ENCODE data around the gene CCK.

CCK gene

DNA sequence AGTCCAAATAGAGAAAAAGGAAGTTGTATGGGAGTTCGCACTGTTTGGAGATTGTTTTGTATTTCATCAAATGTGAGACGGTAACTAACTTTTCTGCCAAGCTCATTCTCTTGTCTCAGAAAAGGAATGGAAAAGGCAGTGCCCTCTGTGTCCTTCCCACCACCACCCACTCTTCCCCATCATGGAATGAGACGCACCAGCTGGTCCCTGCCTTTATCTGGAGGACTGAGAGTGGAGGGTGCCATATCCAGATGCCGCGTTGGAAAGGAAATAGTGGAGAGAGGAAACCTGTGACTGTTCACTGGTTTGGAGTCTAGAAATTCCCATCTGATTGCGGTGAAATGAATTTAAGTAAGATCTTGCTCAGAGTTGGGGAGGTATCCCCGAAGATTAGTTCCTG lies 3.7 kb upstream of the CCK start:
- DNase-seq, result no peak

DNA sequence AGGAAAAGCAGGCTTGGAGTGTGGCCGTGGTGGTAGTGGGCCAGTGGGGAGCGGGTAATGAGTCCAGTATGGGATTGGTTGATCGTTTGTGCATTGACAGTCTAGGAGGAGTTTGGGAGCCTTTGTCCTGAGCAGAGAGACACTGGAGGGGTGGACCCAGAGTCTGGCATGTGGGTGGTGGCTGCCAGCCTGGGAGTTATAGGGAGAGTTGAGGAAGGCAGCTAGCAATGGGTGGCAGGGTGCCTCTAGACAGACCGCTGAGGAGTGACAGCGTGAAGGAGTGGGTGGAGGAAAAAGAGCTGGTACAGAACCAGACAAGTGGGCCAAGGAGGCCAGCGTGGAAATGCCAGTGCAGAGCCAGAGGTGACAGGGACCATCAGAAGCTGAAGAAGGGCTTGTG lies 1.9 kb upstream of the CCK start:
- no peak for DNase-seq

DNA sequence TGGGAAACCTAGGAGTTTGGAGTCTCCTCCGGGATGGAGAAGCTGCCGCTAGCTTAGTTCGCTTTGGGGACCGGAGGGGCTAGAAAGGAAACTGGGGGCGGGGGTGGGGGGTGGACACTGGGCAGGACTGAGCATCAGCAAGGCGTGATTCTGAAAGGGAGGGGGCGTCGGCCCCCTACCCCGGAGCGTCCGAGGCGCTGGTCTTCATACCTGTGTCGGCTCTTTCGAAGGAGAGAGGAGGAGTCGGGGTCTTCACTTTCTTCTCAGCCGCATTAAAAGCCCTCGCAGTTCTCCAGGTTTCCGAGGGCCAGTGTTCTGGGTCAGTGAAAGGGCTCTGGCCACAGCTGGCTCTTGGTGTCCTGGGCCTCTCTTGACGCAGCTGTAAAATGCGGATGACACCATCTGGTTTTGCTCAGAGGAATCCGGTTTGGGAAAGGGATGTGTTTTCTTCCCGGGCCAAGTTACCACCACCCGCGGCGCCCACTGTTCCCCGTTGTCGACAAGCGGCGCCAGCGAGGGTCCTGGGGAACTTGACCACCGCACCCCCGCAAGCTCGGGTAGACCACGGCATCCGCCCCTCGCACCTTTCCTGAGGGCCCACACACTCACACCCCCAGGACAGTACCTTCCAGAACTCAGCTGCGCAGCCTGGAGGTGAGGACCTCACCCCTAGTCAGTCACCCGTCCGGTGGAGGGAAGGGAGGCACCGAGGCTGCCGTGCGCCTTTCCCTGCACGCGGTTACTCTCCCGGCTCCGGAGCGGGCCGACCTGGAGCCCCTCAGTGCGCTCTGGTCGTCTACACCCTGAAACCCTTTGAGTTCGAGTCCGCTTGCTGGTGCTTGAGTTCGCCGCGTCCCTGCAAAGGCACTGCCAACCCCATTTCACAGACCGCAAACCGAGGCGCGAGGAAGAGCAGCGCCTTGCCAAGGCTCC lies 660 bp downstream of the CCK start:
- peak; percentile 35 for DNase-seq

DNA sequence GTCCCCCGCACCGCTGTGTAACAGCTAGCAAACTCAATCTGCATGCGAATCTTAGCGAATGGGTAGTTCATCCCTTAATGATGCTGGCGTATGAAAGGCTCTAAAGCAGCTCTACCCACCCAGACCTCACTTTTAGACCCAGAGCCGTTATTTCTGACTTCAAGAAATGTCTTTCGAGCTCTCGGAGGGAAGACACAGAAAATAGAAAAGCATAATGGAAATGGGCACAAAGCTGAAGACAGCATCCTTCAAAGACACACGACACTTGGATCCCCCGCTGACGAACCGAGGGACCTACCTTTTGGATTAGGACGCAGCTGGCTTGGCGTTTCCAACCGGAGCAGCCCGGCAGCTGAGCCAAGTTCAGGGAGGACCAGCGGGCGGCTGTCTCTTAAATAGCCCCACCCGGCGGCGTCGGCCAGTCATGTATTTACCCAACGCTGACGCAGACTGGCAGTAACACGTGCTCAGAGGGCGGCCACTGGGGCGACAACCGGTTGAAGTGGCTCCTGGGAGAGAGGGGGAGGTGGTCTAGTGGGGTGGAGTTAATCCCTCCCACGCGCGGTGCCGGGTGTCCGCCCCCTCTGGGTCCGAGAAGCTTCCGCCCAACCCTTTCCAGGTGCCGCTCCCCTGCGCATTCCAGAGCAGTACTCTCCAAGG lies 1.5 kb downstream of the CCK start:
- DNase-seq, result peak; percentile 23

DNA sequence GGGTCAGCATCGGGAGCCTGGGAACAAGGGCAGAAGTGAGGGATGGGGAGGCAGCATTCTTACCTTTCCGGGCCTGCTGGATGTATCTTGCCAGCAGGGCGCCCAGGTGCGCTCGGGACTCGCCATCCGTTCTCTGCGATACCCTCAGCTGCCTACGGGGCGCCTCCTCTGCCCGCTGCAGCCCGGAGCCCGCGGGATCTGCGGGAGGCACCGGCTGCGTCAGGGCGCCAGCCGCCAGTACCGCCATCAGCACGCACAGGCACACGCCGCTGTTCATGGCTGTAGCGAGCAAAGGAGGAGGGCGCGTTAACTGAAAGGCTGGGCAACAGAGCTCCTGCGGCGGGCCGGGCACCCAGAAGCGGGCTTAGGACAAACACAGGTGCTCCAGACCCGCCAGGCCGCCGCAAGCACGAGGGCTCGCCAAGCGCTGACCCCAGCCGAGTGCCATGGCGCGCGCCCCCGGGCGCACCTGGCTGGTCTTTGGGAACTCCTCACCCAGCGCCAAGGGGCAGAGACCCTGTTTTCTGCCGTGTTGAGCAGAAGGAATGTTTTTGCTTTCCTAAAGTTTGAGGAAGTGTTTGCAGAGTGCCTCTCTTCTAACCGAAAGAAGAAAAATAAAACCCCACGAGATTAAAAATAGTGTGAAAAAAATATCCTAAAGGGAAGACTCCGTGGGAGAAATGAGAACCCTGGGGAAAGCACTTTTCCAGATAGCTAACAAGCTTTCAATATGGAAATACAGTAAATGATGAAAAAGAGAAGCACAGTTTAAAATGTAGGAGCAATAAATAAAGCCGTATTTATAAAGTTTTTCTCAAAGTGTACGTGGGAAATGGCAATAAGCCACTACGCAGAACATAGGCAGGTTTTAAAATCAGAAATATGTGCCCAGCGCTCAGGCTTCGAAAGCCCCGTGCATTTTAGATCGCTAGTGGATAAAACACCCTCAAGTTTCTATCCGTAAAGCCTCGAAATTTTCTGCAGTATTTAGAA lies 2.3 kb downstream of the CCK start:
- peak; percentile 47 for DNase-seq

DNA sequence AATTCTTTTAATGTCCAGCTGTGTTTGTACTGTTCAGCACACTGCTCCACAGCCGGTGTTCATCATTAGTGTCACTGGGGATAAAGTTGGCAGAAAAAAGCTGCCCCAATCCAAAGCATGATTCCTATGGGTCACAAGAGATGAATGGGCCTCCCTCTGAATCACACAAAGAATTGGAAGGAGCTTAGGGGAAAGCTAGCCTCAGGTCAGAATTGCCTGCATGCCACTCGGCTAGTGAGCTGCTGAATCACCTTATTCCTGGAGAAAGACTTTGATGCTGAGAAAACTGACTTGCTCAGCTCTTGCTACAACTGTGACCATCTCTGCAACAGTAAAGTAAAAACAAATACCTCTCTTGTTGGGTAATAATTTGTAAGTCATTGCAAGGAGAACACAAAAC lies 3.5 kb downstream of the CCK start:
- DNase-seq, result no peak

DNA sequence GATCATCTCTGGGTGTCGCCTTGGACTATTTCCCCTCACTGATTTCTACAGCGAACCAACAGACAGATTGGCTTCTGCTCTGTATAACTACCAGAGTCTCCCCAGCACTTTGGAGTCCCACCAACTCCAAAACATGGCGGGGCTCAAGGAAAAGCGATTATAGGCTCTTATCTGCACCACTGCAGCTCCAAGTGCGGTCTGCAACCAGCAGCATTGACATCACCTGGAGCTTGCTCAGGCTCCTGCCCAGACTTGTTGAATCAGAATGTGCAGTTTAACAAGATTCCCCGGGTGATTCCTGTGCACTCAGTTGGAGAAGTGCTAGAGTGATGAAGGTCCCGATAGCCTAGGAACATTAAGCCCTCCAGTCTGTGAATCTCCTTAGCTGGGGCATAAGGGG lies 9.0 kb downstream of the CCK start:
- no peak for DNase-seq

DNA sequence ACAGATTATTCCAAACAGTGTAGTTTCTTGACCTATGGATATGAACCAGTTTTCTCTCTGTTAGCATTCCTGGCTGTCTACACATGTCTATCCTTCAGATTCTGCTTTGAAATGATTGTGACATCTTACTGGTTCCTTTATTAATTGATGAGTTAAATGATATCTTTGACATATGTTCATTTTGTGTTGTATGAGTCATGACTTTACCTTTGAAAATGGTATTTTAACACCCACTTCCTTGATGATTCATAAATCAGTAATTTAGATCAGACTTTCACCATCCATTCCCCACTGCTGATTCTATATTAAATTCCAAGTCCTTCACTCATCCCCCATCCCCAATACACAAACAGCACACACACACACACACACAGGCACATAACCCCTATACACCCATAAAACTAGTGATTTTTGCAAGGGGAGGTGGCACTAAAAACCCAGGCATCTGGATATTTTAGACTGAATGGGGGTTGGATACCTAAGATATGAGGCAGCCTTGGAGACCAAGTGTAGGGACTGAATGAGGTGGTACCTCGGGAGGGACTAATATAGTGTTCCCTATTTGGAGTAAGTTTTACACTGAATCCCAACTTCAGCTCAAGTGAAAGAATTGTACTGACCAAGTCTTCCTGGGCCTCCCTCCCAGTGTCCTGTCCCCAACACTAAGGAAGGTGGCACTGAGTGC lies 9.7 kb downstream of the CCK start:
- no peak for DNase-seq

DNA sequence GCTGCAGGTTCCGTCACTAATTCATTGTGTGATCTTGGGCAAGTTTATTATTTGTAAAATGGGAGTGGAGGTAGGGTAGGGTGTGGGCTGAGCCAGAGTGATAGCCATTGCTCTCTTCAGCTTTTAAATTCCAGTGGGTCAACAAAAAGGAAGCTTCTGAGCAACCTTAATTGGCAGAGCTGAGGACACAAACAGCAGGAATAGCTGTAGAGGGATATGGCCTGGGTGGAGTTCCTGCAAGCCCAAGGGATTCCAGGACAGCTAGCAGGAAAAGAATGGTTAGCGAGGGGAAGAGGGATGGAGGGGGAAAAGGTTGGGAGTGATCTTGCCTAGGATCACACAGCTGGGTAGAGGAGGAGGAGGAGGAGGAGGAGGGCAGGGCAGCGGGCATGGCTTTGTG lies 11.4 kb downstream of the CCK start:
- DNase-seq, result no peak

DNA sequence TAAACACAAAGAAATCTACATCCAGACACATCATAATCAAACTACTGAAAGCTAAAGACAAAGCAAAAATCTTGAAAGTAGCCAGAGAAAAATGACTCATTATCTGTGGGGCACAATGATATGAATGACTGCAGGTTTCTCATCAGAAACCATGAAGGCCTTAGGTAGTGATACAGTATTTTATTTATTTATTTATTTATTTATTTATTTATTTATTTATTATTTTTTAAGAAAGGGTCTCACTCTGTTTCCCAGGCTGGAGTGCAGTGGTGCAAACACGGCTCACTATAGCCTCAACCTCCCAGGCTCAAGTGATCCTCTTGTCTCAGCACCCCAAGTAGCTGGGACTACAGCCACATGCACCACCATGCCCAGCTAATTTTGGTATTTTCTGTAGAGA lies 15.2 kb downstream of the CCK start:
- no peak for DNase-seq

DNA sequence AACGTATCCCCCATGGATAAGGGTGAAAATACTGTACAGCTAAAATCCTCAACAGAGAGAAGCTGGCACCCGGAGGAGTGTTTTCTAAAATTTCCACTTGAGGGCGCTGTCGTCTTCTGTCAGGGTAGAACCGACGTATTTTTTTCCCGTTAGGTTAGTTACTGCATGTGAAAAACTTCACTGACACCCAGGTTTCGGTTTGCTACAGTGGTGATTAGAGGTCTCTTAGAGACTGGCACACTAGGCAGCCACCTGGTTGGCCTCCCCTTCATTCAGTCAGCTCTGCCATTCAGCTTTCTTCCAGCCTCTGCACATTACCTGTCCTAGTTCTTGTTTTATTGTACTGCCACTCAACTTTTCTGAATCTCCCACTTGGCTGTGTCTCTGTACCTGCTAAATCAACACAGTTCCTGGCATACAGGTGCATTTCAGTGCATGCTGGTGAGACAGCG lies 18.4 kb downstream of the CCK start:
- DNase-seq, result peak; percentile 42

DNA sequence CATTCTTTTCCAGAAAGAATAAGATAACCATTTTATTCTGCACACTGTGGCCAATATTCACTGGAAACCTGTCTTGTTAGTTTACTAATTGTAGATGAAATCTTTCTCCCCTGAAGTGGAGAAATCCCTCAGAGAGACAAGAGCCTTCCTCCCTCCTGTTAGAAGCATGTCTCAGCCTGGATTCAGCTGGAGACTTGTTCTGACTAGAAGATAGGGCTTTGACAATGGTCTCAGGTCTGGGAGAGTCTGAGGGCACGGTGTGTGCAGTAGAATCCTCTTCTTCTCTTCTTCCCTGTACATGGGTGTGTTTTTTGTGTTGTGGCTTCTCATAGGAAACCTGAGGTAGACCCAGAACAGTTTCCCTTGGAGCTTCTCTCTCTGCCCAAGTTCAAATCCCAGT lies 19.9 kb downstream of the CCK start:
- no peak for DNase-seq

DNA sequence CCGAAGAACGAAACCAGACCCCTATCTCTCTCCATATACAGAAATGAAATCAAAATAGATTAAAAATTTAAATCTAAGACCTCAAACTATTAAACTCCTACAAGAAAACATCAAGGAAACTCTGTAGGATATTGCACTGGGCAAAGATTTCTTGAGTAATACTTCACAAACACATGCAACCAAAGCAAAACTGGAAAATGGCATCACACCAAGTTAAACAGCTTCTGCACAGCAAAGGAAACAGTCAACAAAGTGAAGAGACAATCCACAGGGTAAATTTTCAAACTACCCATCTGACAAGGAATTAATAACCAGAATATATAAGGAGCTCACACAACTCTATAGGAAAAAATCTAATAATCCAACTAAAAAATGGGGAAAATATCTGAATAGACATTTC lies 29.4 kb downstream of the CCK start:
- no peak for DNase-seq

DNA sequence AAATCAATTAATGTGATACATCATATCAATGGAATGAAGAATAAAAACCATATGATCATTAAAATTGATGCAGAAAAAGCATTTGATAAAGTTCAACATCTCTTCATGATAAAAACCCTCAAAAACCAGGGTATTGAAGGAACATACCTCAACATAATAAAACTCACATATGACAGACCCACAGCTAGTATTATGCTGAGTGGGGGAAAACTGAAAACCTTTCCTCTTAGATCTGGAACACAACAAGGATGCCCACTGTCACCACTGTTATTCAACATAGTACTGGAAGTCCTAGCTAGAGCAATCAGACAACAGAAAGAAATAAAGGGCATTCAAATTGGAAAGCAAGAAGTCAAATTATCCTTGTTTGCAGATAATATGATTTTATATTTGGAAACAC lies 30.5 kb downstream of the CCK start:
- no peak for DNase-seq

DNA sequence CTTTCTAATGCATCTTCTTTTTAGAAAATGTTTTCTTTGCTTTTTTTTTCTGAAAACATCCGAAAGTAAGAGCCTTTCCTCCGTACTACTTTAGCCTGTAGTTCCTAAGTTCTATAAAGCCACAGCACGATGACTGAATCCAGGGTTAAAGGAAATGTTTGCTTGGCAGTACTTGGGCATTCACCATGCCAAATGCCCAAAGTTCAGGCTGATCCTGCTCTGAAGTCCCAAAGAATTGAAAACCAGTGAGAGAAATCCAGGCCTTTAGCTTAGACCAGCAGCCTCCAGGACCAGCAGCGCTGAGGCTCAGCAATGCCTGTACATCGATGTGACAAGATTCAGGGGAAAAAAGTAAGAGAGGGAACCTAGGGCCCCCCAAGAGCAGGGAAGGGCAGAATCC lies 35.1 kb downstream of the CCK start:
- no peak for DNase-seq

DNA sequence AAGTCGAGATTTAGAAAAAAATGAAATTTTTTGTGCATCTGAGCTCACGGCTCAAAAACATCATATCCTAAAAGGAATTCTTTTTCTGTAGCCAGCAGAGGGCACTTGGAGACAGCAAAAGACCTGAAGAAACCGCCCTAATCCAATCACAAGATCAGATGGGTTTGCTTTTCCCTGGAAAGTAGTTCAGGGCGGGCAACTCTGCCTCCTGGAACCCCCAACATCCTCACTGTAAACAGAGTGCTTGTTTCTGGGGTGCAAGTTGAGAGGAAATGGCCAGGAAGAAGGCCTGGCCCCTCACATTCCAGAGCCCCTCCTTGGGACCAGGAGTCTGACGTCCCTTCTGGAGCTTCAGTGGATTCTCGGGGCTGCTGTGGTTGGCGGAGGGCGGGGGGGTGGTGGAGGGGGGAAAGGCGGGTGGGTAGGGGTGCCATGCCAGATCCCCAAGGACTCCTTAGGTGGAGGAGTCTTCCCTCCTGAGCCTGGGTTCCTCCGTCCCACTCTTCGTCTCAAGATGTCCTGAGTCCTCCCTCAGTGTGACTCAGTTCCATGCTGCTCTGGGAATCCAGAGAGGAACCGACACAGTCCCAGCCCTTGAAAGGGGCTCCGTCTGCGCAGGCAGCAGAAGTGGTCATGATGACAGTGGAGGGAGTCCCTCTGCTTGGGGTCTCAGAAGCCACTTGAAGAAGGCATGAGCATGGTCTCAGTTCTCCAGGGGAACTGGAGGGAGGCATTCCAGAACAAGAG lies 35.9 kb downstream of the CCK start:
- DNase-seq, result peak; percentile 43

DNA sequence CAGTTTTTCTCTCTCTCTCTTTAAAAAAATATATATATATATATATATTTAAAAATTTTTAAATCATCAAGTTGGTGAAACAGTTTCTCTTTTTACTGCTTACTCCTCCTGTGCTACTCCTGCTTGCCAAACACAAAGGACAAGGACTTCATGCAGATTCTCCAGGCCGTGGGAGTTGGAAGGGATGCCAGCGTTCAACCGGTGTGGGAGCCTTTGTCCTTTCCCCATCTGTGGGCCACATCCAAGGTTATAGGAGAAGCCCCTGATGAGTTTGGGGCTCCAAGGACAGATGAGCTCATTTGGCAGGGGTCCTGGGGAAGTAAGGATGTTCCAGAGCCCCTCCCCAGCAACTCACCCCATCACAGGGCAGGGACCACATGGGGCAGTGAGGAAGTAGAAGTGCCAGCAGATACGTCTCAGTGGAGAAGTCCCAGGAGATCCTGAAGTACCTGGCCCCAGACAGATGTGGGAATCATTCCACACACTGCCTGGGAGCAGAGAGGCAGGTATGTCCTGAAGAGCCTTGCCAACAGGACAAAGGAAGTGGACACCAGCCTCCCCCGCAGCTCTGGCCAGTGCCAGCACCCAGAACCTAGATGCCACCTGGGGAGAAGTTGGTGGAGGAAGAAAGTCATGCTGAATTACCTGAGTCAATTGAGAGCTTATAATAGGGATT lies 36.6 kb downstream of the CCK start:
- no peak for DNase-seq

DNA sequence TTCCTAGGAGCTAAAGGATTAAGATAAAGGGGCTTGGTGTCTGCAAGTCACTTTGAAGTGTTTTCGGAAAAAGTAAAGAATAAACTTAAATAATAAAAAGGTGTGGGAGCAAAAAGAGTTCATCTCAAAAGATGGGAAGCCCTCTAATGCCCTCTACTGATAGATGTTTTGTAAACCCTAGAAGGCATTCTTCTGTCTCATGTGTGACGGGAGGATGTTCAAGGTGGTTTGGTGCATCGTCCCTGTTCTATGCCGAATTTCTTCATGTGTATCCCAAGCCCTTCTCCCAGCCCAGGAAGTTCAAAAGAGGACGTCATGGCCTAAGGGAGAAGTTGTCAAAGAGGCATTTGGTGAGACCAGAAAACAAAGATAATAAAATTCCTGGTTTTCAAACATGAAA lies 37.2 kb downstream of the CCK start:
- DNase-seq, result no peak

DNA sequence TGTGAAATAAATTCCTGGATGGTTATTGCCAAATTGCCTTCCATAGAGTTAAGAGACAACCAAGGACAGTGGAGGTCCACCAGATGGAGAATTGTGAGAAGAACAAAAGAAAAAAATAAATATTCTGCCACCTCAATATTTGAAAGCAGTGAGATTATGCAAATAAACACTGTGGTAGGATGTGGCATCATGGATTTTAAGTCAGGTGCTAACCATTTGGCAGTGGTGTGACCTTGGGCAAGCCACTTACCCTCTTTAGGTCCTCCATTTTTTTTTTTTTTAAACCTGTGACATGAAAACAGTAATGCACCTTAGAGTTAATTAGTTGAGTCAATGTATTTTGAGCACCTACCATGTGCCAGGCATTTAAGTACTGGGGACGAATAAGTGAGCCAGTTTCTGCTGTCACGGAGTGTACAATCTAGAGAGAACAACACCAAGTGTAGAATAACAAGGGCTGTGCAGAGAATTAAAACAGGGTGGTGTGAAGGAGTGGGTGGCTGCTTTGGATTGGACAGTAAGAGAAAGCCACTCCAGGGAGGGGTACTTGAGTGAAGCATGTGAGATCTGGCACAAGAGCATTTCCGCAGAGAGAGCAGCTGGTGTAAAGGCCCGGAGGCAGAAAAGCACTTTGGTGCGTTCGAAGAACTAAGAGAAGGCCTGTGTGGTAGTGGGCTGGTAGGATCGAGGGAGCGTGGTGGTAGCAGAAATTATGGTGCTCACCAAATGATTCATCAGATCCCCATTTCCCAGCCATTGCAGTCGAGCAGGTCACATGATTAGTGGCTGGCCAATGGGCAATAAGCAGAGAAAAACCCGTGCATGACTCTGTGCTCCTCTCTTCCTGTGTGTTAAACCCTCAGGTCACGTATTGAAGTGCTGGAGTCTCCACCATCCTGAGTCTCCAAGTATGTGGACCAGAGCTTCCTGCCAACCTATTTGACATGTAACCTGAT lies 39.2 kb downstream of the CCK start:
- no peak for DNase-seq
